GM23338 (cell line): ENCODE results near the gene EP400. TPM values are rescaled to one million over a fixed set of nuclear protein-coding genes. Genes with fewer than 3 reads are reported as not detected.

Experiments
- CREB1 ChIP-seq: fragments of 250-450 bp; sonication (Bioruptor Pico); IDR thresholded peaks from 2 replicates; pipeline ENCODE4 v1.5.0; 2020; ENCODE audit warnings: low read depth, mild to moderate bottlenecking, moderate library complexity
- EZH2 ChIP-seq: fragments of 200-600 bp; sonication (generic); IDR thresholded peaks from one replicate; pipeline ENCODE4 v1.8.0; 2017; ENCODE audit warnings: antibody characterized with exemption, mild to moderate bottlenecking, low read depth; ENCODE audit not compliant: unreplicated experiment
- EZH2phosphoT487 ChIP-seq: fragments of 200-600 bp; sonication (generic); IDR thresholded peaks from one replicate; pipeline ENCODE4 v1.8.1; 2018; ENCODE audit warnings: antibody characterized with exemption; ENCODE audit not compliant: unreplicated experiment
- JUNB ChIP-seq: IDR thresholded peaks from one replicate; pipeline ENCODE4 v1.6.1; 2016; ENCODE audit warnings: antibody characterized with exemption; ENCODE audit not compliant: unreplicated experiment
- NANOG ChIP-seq: IDR thresholded peaks from 2 replicates; pipeline ENCODE4 v1.6.1; 2016; ENCODE audit warnings: antibody characterized with exemption, borderline replicate concordance
- STAT1 ChIP-seq: IDR thresholded peaks from one replicate; pipeline ENCODE4 v1.6.1; 2016; ENCODE audit warnings: antibody characterized with exemption; ENCODE audit not compliant: unreplicated experiment
- ZNF114 ChIP-seq: fragments of 250-450 bp; sonication (Bioruptor Pico); IDR thresholded peaks from 2 replicates; pipeline ENCODE4 v1.5.0; 2020; ENCODE audit warnings: mild to moderate bottlenecking, moderate library complexity
- ZNF331 ChIP-seq: fragments of 250-450 bp; sonication (Bioruptor Pico); IDR thresholded peaks from 2 replicates; pipeline ENCODE4 v1.5.0; 2020; ENCODE audit warnings: low read depth, mild to moderate bottlenecking, moderate library complexity
- polyA plus RNA-seq: library from polyadenylated mRNA; unstranded; fragments of >200 nt; fragmentation: Nextera tagmentation; extraction: Ambion mirVana; gene quantifications from 2 replicates; pipeline ENCODE4 v1.2.1, GENCODE V29; 2016
- total RNA-seq: library from RNA; depleted of rRNA; stranded (reverse); fragments of >200 nt; shearing (Covaris generic); gene quantifications from 2 replicates; pipeline ENCODE4 v1.2.3, GENCODE V29; 2014
- TF ChIP-seq, protein P1 (sequence below): fragments of 250-450 bp; sonication (Bioruptor Pico); IDR thresholded peaks from 2 replicates; pipeline ENCODE4 v1.5.0; 2020; ENCODE audit warnings: mild to moderate bottlenecking, moderate library complexity
- TF ChIP-seq, protein P2 (sequence below), 2 experiments: fragments of 200-600 bp in 1 of 2; sonication (generic) in 1 of 2; conservative IDR thresholded peaks; 2 replicates each; pipeline versions ENCODE4 v1.5.1 to v1.6.1; 2016 to 2017; ENCODE audit warnings: antibody characterized with exemption in 2 of 2, low read depth in 2 of 2, mild to moderate bottlenecking in 2 of 2, moderate library complexity in 1 of 2
- TF ChIP-seq, protein P3 (sequence below): IDR thresholded peaks from one replicate; pipeline ENCODE4 v1.6.1; 2018; ENCODE audit warnings: antibody characterized with exemption; ENCODE audit not compliant: unreplicated experiment

Gene EP400
- total and polyA plus RNA-seq, 2 experiments from 2014 or later: 26.3 to 57.2 TPM

DNA sequence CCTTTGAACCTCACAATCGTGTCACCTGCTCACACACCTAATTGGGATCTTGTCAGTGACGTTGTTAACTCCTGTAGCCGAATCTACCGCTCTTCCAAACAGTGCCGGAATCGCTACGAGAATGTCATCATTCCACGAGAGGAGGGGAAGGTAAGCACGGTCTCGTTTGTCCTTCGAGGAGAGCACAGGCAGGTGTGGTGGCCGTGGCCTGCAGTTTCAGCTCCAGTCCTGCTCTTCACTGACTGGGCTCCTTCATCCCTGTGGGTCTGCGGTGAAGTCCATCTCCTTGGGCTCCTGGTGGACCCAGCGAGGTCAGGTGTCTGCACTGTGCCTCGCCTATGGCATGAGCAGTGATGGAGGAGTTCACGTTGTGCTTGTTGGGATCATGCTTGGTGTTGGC, 96.0 kb downstream of the EP400 start (continued):
- TF ChIP-seq, protein P1, sequence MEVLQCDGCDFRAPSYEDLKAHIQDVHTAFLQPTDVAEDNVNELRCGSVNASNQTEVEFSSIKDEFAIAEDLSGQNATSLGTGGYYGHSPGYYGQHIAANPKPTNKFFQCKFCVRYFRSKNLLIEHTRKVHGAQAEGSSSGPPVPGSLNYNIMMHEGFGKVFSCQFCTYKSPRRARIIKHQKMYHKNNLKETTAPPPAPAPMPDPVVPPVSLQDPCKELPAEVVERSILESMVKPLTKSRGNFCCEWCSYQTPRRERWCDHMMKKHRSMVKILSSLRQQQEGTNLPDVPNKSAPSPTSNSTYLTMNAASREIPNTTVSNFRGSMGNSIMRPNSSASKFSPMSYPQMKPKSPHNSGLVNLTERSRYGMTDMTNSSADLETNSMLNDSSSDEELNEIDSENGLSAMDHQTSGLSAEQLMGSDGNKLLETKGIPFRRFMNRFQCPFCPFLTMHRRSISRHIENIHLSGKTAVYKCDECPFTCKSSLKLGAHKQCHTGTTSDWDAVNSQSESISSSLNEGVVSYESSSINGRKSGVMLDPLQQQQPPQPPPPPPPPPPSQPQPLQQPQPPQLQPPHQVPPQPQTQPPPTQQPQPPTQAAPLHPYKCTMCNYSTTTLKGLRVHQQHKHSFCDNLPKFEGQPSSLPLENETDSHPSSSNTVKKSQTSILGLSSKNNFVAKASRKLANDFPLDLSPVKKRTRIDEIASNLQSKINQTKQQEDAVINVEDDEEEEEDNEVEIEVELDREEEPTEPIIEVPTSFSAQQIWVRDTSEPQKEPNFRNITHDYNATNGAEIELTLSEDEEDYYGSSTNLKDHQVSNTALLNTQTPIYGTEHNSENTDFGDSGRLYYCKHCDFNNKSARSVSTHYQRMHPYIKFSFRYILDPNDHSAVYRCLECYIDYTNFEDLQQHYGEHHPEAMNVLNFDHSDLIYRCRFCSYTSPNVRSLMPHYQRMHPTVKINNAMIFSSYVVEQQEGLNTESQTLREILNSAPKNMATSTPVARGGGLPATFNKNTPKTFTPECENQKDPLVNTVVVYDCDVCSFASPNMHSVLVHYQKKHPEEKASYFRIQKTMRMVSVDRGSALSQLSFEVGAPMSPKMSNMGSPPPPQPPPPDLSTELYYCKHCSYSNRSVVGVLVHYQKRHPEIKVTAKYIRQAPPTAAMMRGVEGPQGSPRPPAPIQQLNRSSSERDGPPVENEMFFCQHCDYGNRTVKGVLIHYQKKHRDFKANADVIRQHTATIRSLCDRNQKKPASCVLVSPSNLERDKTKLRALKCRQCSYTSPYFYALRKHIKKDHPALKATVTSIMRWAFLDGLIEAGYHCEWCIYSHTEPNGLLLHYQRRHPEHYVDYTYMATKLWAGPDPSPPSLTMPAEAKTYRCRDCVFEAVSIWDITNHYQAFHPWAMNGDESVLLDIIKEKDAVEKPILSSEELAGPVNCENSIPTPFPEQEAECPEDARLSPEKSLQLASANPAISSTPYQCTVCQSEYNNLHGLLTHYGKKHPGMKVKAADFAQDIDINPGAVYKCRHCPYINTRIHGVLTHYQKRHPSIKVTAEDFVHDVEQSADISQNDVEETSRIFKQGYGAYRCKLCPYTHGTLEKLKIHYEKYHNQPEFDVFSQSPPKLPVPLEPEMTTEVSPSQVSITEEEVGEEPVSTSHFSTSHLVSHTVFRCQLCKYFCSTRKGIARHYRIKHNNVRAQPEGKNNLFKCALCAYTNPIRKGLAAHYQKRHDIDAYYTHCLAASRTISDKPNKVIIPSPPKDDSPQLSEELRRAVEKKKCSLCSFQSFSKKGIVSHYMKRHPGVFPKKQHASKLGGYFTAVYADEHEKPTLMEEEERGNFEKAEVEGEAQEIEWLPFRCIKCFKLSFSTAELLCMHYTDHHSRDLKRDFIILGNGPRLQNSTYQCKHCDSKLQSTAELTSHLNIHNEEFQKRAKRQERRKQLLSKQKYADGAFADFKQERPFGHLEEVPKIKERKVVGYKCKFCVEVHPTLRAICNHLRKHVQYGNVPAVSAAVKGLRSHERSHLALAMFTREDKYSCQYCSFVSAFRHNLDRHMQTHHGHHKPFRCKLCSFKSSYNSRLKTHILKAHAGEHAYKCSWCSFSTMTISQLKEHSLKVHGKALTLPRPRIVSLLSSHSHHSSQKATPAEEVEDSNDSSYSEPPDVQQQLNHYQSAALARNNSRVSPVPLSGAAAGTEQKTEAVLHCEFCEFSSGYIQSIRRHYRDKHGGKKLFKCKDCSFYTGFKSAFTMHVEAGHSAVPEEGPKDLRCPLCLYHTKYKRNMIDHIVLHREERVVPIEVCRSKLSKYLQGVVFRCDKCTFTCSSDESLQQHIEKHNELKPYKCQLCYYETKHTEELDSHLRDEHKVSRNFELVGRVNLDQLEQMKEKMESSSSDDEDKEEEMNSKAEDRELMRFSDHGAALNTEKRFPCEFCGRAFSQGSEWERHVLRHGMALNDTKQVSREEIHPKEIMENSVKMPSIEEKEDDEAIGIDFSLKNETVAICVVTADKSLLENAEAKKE: no peak
- TF ChIP-seq STAT1 (no peak), NANOG (no peak), EZH2 (no peak), JUNB (no peak), EZH2phosphoT487 (no peak), CREB1 (no peak), ZNF114 (CRISPR knock-in tag) (no peak), ZNF331 (CRISPR knock-in tag) (no peak)
- TF ChIP-seq, protein P2, sequence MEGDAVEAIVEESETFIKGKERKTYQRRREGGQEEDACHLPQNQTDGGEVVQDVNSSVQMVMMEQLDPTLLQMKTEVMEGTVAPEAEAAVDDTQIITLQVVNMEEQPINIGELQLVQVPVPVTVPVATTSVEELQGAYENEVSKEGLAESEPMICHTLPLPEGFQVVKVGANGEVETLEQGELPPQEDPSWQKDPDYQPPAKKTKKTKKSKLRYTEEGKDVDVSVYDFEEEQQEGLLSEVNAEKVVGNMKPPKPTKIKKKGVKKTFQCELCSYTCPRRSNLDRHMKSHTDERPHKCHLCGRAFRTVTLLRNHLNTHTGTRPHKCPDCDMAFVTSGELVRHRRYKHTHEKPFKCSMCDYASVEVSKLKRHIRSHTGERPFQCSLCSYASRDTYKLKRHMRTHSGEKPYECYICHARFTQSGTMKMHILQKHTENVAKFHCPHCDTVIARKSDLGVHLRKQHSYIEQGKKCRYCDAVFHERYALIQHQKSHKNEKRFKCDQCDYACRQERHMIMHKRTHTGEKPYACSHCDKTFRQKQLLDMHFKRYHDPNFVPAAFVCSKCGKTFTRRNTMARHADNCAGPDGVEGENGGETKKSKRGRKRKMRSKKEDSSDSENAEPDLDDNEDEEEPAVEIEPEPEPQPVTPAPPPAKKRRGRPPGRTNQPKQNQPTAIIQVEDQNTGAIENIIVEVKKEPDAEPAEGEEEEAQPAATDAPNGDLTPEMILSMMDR (conservative IDR thresholded peaks at IDR 0.05; ENCODE audit: low read depth in 2 of 2): no peak
- TF ChIP-seq, protein P3, sequence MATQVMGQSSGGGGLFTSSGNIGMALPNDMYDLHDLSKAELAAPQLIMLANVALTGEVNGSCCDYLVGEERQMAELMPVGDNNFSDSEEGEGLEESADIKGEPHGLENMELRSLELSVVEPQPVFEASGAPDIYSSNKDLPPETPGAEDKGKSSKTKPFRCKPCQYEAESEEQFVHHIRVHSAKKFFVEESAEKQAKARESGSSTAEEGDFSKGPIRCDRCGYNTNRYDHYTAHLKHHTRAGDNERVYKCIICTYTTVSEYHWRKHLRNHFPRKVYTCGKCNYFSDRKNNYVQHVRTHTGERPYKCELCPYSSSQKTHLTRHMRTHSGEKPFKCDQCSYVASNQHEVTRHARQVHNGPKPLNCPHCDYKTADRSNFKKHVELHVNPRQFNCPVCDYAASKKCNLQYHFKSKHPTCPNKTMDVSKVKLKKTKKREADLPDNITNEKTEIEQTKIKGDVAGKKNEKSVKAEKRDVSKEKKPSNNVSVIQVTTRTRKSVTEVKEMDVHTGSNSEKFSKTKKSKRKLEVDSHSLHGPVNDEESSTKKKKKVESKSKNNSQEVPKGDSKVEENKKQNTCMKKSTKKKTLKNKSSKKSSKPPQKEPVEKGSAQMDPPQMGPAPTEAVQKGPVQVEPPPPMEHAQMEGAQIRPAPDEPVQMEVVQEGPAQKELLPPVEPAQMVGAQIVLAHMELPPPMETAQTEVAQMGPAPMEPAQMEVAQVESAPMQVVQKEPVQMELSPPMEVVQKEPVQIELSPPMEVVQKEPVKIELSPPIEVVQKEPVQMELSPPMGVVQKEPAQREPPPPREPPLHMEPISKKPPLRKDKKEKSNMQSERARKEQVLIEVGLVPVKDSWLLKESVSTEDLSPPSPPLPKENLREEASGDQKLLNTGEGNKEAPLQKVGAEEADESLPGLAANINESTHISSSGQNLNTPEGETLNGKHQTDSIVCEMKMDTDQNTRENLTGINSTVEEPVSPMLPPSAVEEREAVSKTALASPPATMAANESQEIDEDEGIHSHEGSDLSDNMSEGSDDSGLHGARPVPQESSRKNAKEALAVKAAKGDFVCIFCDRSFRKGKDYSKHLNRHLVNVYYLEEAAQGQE: no peak
